Osteocyte (in vitro differentiated cells): Measurements from ENCODE around the gene RPTOR. TPM values are rescaled to one million over a fixed set of nuclear protein-coding genes. Genes with fewer than 3 reads are reported as not detected.

Source experiments
- DNase-seq: peaks from one replicate; pipeline ENCODE4 v3.0.0; 2021; ENCODE audit warnings: mixed read lengths; ENCODE audit not compliant: unreplicated experiment; ENCODE audit errors: extremely low spot score
- H3K27ac Mint-ChIP-seq: one replicate; pipeline ENCODE4 v1.8.0; 2021; ENCODE audit warnings: mild to moderate bottlenecking, mixed read lengths; ENCODE audit not compliant: unreplicated experiment
- H3K27me3 Mint-ChIP-seq: one replicate; pipeline ENCODE4 v1.8.0; 2021; ENCODE audit warnings: mixed read lengths; ENCODE audit not compliant: unreplicated experiment
- H3K36me3 Mint-ChIP-seq: one replicate; pipeline ENCODE4 v1.8.0; 2021; ENCODE audit warnings: mixed read lengths; ENCODE audit not compliant: unreplicated experiment
- H3K4me1 Mint-ChIP-seq: one replicate; pipeline ENCODE4 v1.8.0; 2021; ENCODE audit warnings: mixed read lengths; ENCODE audit not compliant: unreplicated experiment
- H3K4me3 Mint-ChIP-seq: one replicate; pipeline ENCODE4 v1.8.0; 2021; ENCODE audit warnings: mild to moderate bottlenecking, moderate library complexity, mixed read lengths; ENCODE audit not compliant: unreplicated experiment
- H3K9me3 Mint-ChIP-seq: one replicate; pipeline ENCODE4 v1.8.0; 2021; ENCODE audit warnings: mixed read lengths; ENCODE audit not compliant: unreplicated experiment
- CTCF ChIP-seq: fragments of 200-600 bp; sonication (generic); IDR thresholded peaks from 2 replicates; pipeline ENCODE4 v1.5.0; 2021; ENCODE audit warnings: antibody characterized with exemption, mild to moderate bottlenecking, moderate library complexity
- total RNA-seq: library from RNA; stranded (reverse); gene quantifications from 2 replicates; pipeline ENCODE4 v1.2.1, GENCODE V29; 2021

The RPTOR gene
- total RNA-seq, 1 donor from 2014 or later = 36.0 TPM

DNA sequence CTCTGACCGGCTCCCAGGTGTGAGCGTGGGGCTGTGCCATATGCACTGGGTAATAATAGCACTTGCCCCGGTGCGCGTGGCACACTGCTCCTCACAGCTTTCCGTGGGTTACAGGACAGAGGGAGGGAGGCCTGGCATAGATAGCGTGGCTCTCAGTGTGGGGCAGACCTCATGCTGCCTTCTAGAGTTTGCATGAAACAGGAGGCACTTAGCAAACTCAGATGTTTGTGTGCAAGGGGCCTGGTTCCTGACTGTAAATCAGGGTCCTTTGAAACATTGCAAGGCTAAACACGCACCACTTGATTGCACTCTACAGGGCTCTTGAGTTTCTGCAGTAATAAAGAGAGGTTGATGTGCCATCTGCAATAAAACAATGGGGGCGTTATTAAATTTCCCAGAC, 101.7 kb downstream of the RPTOR start:
- no peak for TF ChIP-seq CTCF
- no peaks in the 10 kb centered on the region for H3K9me3 Mint-ChIP-seq
- no peak for DNase-seq
- peaks cover 6% of the 10 kb centered on the region for H3K36me3 Mint-ChIP-seq
- H3K27me3 Mint-ChIP-seq = no peaks in the 10 kb centered on the region
- no peak overlapping the region for H3K27ac Mint-ChIP-seq
- H3K4me3 Mint-ChIP-seq = no peak overlapping the region
- H3K4me1 Mint-ChIP-seq = peaks cover 61% of the 10 kb centered on the region

DNA sequence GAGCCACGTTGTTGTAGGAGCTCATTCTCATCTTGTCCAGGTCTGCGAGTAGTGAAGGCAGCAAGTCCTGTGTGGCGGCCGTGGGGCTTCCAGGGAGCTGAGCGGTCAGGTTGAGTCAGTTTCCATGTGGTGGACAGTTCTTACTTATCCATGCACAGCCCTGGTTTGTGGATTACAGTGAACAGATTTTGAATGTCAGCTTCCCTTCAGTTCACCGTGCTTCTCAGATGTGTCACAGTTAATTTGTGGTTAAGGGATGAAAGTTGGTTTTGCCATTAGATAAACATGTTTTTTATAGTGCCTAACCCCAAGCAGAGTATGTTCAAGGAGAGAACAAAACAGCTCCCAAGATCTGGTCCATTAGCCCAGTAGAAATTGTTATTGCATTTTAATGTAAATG, 103.1 kb downstream of the RPTOR start:
- no peak for DNase-seq
- no peak overlapping the region for H3K4me3 Mint-ChIP-seq
- H3K27ac Mint-ChIP-seq = no peak overlapping the region
- peaks cover 4% of the 10 kb centered on the region for H3K36me3 Mint-ChIP-seq
- no peaks in the 10 kb centered on the region for H3K27me3 Mint-ChIP-seq
- TF ChIP-seq CTCF = no peak
- H3K4me1 Mint-ChIP-seq = peaks cover 61% of the 10 kb centered on the region
- peaks cover 3% of the 10 kb centered on the region for H3K9me3 Mint-ChIP-seq

GRCh38 chr17:80649200-80649644, 104.6 kb downstream of the RPTOR start:
- H3K9me3 Mint-ChIP-seq = peaks cover 8% of the 10 kb centered on the region
- no peak for TF ChIP-seq CTCF
- no peaks in the 10 kb centered on the region for H3K27me3 Mint-ChIP-seq
- H3K36me3 Mint-ChIP-seq = peaks cover 2% of the 10 kb centered on the region
- H3K4me1 Mint-ChIP-seq = peaks cover 57% of the 10 kb centered on the region
- peak overlapping the region; percentile 73 for H3K27ac Mint-ChIP-seq
- H3K4me3 Mint-ChIP-seq = no peak overlapping the region
- no peak for DNase-seq

GRCh38 chr17:80649672-80650330, 105.2 kb downstream of the RPTOR start:
- peaks cover 8% of the 10 kb centered on the region for H3K9me3 Mint-ChIP-seq
- peak overlapping the region; percentile 73 for H3K27ac Mint-ChIP-seq
- H3K4me1 Mint-ChIP-seq = peaks cover 51% of the 10 kb centered on the region

DNA sequence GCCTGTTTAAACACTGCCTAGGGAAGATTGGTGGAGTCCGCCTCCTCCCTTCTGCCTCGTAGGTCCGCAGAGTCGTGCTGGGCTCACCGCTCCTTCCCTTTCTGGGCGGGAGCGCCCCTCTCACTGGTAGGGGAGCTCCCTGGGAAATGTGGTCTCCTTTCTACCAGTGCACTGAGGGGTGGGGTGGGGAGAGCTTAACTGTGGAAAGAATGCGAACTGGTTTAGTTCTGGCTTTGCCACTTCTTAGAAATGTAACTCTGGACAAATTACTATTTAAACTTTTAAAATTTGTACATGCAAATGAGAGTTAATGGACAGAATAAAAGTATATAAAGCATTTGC, 105.7 kb downstream of the RPTOR start:
- DNase-seq = no peak
- Mint-ChIP-seq H3K4me1 (peaks cover 46% of the 10 kb centered on the region), H3K27ac (peak overlapping the region; percentile 73), H3K27me3 (no peaks in the 10 kb centered on the region), H3K9me3 (peaks cover 8% of the 10 kb centered on the region), H3K36me3 (peaks cover 2% of the 10 kb centered on the region), H3K4me3 (no peak overlapping the region)
- TF ChIP-seq CTCF = no peak

More at GRCh38 chr17:80649672-80650330, 105.2 kb downstream of the RPTOR start:
- no peak for DNase-seq
- Mint-ChIP-seq H3K4me3 (no peak overlapping the region), H3K27me3 (no peaks in the 10 kb centered on the region), H3K36me3 (peaks cover 2% of the 10 kb centered on the region)
- TF ChIP-seq CTCF = peak; percentile 49
